Measurements from ENCODE around the gene RARRES2. TPM values are rescaled to one million over a fixed set of nuclear protein-coding genes. Genes with fewer than 3 reads are reported as not detected.
A peak's percentile ranks its signal among the peaks of the same experiment; 100 is the strongest.

RARRES2 gene
- polyA plus RNA-seq, 2 of the 4 experiments (the other 2 are of a cell fraction): not detected

DNA sequence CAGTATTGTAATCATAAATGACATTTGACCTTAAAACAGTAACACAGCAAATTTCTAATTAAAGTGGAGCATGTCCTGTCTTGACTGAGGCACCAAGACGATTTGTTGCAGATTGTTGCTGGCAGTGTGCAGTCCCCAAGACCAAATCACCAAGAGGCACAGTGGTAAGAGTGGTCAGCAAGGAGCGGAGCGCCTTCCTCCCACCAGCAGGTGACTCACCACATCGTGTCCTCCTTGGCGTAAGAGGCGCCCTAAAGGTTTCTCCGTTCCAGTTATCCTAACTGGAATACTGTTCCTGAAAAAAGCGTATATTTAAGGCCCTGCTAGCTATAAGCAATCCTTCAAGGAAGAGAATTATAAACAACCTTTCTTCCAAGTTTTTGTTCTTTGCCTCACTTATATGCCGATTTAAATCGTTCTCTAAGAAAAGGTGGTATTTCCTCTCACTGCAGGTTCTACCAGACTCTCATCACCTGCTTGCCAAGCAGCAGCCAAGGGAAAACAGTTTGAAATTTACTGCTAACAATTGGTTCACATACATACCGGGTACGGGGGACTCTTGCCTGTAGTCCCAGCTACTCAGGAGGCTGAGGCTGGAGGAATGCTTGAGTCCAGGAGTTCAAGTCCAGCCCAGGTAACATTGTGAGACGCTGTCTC is 16.5 kb upstream of the RARRES2 start:
- WGBS (ENCODE audit: missing lambda C conversion rate): 81% methylated on average over 13 of the region's 13 CpGs
- H3K4me2 ChIP-seq: no peak overlapping the region
- FAIRE-seq: no peak
- H3K9me3 ChIP-seq: no peaks in the 10 kb centered on the region
- POLR2A ChIA-PET: no interaction called here
- peak in 1 of 2 experiments; percentile 59; a peak in 3 of 6 replicates for ATAC-seq
- H3K4me1 ChIP-seq: peaks cover 3% of the 10 kb centered on the region; the same call in 1 of the 3 replicates
- no peak for DNase-seq (ENCODE audit: low read depth in 1 of 2, low spot score in 1 of 2)
- CTCF ChIA-PET: interaction anchor here (0.9 to 3.7 kb wide), 9 partner anchors 10 to 63 kb away, joined by 3 to 44 read pairs (median 4); partner anchors contain the start of genes RARRES2 and REPIN1
- TF ChIP-seq, protein P1, sequence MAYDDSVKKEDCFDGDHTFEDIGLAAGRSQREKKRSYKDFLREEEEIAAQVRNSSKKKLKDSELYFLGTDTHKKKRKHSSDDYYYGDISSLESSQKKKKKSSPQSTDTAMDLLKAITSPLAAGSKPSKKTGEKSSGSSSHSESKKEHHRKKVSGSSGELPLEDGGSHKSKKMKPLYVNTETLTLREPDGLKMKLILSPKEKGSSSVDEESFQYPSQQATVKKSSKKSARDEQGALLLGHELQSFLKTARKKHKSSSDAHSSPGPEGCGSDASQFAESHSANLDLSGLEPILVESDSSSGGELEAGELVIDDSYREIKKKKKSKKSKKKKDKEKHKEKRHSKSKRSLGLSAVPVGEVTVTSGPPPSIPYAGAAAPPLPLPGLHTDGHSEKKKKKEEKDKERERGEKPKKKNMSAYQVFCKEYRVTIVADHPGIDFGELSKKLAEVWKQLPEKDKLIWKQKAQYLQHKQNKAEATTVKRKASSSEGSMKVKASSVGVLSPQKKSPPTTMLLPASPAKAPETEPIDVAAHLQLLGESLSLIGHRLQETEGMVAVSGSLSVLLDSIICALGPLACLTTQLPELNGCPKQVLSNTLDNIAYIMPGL (CRISPR knock-in tag; IDR thresholded peaks at IDR 0.05; ENCODE audit: borderline replicate concordance): no peak
- no peak for TF ChIP-seq FOXS1 (CRISPR knock-in tag; IDR thresholded peaks at IDR 0.05)
- H3K27ac ChIP-seq: no peak overlapping the region
- no peak overlapping the region for H3K4me3 ChIP-seq

DNA sequence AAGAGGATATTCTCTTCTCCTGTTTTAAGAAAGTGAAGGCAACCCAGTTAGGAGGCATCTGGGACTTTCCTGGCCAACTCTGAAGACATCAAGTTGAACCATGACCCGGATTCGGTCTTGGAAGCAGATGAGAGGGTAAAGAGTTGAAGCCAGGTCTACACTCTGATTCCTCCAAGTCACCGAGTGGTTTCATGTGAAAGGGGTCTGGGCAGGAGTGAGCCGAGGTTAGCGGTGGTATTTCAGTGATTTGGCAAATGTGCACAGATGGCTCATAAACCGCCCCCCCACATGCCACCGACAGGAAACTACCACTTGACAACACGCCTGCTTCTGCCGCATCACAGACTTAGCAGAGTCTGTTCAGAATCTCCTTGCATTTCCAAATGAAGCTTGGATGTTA is 15.8 kb upstream of the RARRES2 start:
- ChIA-PET POLR2A (no interaction called here), CTCF (interaction anchor here (1.4 to 3.7 kb wide), 7 partner anchors 11 to 64 kb away, joined by 3 to 44 read pairs (median 5); partner anchors contain the start of genes RARRES2 and REPIN1)
- no peak overlapping the region for H3K27ac ChIP-seq
- DNase-seq (ENCODE audit: low read depth in 1 of 2, low spot score in 1 of 2): no peak
- H3K4me3 ChIP-seq: no peak overlapping the region
- H3K4me1 ChIP-seq: peaks cover 3% of the 10 kb centered on the region; the same call in 1 of the 3 replicates
- H3K9me3 ChIP-seq: no peaks in the 10 kb centered on the region
- TF ChIP-seq BHLHE40 (IDR thresholded peaks at IDR 0.05; ENCODE audit: low read depth, low read length) (no peak), RFX5 (IDR thresholded peaks at IDR 0.05) (no peak), POLR2AphosphoS2 (conservative IDR thresholded peaks at IDR 0.05; ENCODE audit: low read length) (no peak), RCOR1 (IDR thresholded peaks at IDR 0.05; ENCODE audit: low read depth, low read length) (no peak), PHF8 (IDR thresholded peaks at IDR 0.05; ENCODE audit: borderline replicate concordance, low read depth) (no peak), ZC3H11A (IDR thresholded peaks at IDR 0.05) (no peak), KDM1A (IDR thresholded peaks at IDR 0.05; ENCODE audit: low read depth) (no peak), FOXS1 (CRISPR knock-in tag; IDR thresholded peaks at IDR 0.05) (no peak), EP300 (IDR thresholded peaks at IDR 0.05) (no peak), KDM5A (IDR thresholded peaks at IDR 0.05) (no peak)
- ATAC-seq: no peak
- FAIRE-seq: no peak
- 79% methylated on average over 9 of the region's 9 CpGs for WGBS (ENCODE audit: missing lambda C conversion rate)
- H3K4me2 ChIP-seq: no peak overlapping the region

DNA sequence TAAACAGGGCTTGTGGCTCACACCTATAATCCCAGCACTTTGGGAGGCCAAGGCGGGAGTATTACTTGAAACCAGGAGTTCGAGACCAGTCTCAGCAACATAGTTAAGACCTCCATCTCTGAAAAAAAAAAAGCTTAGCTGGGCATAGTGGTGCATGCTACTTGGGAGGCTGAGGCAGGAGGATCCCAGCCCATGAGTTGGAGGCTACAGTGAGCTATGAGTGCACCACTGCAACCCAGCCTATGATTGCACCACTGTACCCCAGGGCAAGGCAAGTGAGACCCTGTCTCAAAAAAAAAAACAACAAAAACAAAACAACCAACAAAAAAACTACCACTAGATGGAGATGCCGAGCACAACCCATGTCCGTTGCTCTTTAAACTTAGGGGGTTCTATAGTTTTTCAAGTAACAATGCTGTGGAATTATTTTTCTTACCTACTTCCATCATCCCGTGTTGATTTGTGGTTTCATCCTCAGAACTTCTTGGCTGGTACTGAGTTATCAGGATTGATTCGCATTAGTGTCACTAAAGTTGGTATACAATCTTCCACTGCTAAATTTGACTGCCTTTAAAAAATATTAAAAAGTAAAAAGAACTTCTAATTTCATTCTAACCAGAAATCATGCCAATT is 15.0 kb upstream of the RARRES2 start:
- TF ChIP-seq, protein P2, sequence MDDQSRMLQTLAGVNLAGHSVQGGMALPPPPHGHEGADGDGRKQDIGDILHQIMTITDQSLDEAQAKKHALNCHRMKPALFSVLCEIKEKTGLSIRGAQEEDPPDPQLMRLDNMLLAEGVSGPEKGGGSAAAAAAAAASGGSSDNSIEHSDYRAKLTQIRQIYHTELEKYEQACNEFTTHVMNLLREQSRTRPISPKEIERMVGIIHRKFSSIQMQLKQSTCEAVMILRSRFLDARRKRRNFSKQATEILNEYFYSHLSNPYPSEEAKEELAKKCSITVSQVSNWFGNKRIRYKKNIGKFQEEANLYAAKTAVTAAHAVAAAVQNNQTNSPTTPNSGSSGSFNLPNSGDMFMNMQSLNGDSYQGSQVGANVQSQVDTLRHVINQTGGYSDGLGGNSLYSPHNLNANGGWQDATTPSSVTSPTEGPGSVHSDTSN (IDR thresholded peaks at IDR 0.05): no peak
- TF ChIP-seq TP53 (CRISPR knock-in tag; IDR thresholded peaks at IDR 0.05): no peak
- TF ChIP-seq RAD21 (conservative IDR thresholded peaks at IDR 0.05 in 1 of 2, IDR thresholded peaks at IDR 0.05 in 1 of 2): peak; percentile 49 to 50
- TF ChIP-seq BHLHE40 (IDR thresholded peaks at IDR 0.05; ENCODE audit: low read depth, low read length): no peak
- no peak for TF ChIP-seq HOXA7 (CRISPR knock-in tag; IDR thresholded peaks at IDR 0.05)
- TF ChIP-seq, protein P3, sequence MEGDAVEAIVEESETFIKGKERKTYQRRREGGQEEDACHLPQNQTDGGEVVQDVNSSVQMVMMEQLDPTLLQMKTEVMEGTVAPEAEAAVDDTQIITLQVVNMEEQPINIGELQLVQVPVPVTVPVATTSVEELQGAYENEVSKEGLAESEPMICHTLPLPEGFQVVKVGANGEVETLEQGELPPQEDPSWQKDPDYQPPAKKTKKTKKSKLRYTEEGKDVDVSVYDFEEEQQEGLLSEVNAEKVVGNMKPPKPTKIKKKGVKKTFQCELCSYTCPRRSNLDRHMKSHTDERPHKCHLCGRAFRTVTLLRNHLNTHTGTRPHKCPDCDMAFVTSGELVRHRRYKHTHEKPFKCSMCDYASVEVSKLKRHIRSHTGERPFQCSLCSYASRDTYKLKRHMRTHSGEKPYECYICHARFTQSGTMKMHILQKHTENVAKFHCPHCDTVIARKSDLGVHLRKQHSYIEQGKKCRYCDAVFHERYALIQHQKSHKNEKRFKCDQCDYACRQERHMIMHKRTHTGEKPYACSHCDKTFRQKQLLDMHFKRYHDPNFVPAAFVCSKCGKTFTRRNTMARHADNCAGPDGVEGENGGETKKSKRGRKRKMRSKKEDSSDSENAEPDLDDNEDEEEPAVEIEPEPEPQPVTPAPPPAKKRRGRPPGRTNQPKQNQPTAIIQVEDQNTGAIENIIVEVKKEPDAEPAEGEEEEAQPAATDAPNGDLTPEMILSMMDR (IDR thresholded peaks at IDR 0.05): peak; percentile 78
- TF ChIP-seq, protein P4, sequence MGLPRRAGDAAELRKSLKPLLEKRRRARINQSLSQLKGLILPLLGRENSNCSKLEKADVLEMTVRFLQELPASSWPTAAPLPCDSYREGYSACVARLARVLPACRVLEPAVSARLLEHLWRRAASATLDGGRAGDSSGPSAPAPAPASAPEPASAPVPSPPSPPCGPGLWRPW (IDR thresholded peaks at IDR 0.05): no peak
- TF ChIP-seq RFX5 (IDR thresholded peaks at IDR 0.05): no peak
- TF ChIP-seq POLR2A (IDR thresholded peaks at IDR 0.05; ENCODE audit: low read length): no peak
- no peak for TF ChIP-seq CHD2 (IDR thresholded peaks at IDR 0.05; ENCODE audit: low read length, partially characterized antibody)
- TF ChIP-seq SMC3 (IDR thresholded peaks at IDR 0.05): peak; percentile 68
- TF ChIP-seq SREBF2 (IDR thresholded peaks at IDR 0.05): no peak
- peak in 1 of 2 experiments; percentile 73; a peak in 3 of 6 replicates for ATAC-seq
- ChIA-PET POLR2A (no interaction called here), CTCF (interaction anchor here (0.7 to 3.7 kb wide), 12 partner anchors 11 to 328 kb away, joined by 3 to 44 read pairs (median 6); partner anchors contain the start of genes RARRES2 and REPIN1)
- WGBS (ENCODE audit: missing lambda C conversion rate): 13% methylated on average over 6 of the region's 6 CpGs
- peak; percentile 40 to 41 for DNase-seq (ENCODE audit: low read depth in 1 of 2, low spot score in 1 of 2)
- no peak overlapping the region for H3K27ac ChIP-seq
- no peak for FAIRE-seq
- H3K4me1 ChIP-seq: peaks cover 3% of the 10 kb centered on the region; the same call in 1 of the 3 replicates
- H3K4me2 ChIP-seq: no peak overlapping the region
- H3K9me3 ChIP-seq: no peaks in the 10 kb centered on the region
- no peak overlapping the region for H3K4me3 ChIP-seq

All from A549 (cell line).